Body of pancreas (tissue), 4 donors: ENCODE data around the gene LBH. TPM values are rescaled to one million over a fixed set of nuclear protein-coding genes. Genes with fewer than 3 reads are reported as not detected.

Source experiments
- ATAC-seq: fragments of 150-250 bp; one replicate; pipeline ENCODE4 v1.9.1; 2016
- DNase-seq, 4 donors: peaks; one replicate each; pipeline ENCODE4 v3.0.0-alpha.2; 2019
- H3K27ac ChIP-seq, 4 donors: fragments of 200-600 bp; sonication (generic); 1 replicate in 3 of 4; 2 replicates in 1 of 4; pipeline versions ENCODE4 v1.5.1 to v1.6.1; 2016 to 2019; ENCODE audit warnings: mild to moderate bottlenecking in 1 of 4, mixed read lengths in 1 of 4, moderate library complexity in 1 of 4
- H3K27me3 ChIP-seq, 2 donors: fragments of 200-600 bp; sonication (generic); one replicate each; pipeline ENCODE4 v1.6.0; 2016; ENCODE audit warnings: mild to moderate bottlenecking in 1 of 2
- H3K36me3 ChIP-seq, 2 donors: fragments of 200-600 bp; sonication (generic); replicated peaks in 1 of 2; 2 replicates each; pipeline ENCODE4 v1.5.1; 2016; ENCODE audit warnings: low read depth in 2 of 2; ENCODE audit not compliant: insufficient read depth in 1 of 2
- H3K4me1 ChIP-seq: fragments of 200-600 bp; sonication (generic); one replicate; pipeline ENCODE4 v1.6.0; 2016
- H3K4me3 ChIP-seq, 2 donors: fragments of 200-600 bp; sonication (generic); 1 replicate in 1 of 2; 2 replicates in 1 of 2; pipeline ENCODE4 v1.5.1; 2016 to 2019
- H3K9me3 ChIP-seq, 3 donors: fragments of 200-600 bp; sonication (generic); 1 replicate in 2 of 3; 2 replicates in 1 of 3; pipeline ENCODE4 v1.5.1; 2016
- POLR2A ChIP-seq, 3 donors: fragments of 450-650 bp; IDR thresholded peaks; one replicate each; pipeline ENCODE4 v1.6.1; 2016; ENCODE audit warnings: antibody characterized with exemption in 3 of 3, mild to moderate bottlenecking in 2 of 3
- WGBS, 2 donors: methylation state at CpG; one replicate each; pipeline ENCODE4 v1.1.5; 2017; 5-methylcytosine and 5-hydroxymethylcytosine counted together
- intact Hi-C: fragments of 100-400 bp; cut with DNase I; formaldehyde crosslinking; loops from one replicate; pipeline ENCODE4 v1.15.1; 2023
- total RNA-seq, 2 donors: library from RNA; depleted of rRNA; stranded (reverse); fragments of >200 nt; gene quantifications; one replicate each; pipeline ENCODE4 v1.1.0, GENCODE V29; 2016
- TF ChIP-seq, protein P1 (sequence below), 7 experiments: fragments of 450-650 bp in 4 of 7; fragments of 200-600 bp in 3 of 7; sonication (generic) in 3 of 7; IDR thresholded peaks; one replicate each; pipeline ENCODE4 v1.5.1; 2016 to 2019; ENCODE audit warnings: antibody characterized with exemption in 7 of 7

Gene LBH
- total RNA-seq, 2 donors from 2014 or later, result 10.9 to 23.1 TPM

DNA sequence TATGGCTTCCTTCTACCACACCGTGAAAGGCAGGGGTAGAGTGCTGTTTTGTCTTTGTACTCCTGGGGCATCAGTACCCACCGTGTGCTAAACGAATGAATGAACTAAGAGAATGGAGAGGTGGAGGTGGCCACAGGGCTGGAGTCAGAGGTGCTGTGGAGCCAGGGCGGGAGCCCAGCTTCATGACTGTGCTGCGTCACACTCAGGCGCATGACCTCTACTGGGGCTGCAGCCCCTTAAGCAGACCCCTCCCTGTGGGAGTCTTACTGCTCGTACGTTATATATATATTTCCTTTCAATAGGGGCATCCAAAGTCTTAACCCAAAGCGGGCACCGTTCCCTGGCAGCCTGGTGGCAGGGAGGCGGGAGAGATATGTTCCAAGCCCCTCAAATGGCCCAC is 18.0 kb upstream of the LBH start:
- no peaks in the 10 kb centered on the region for H3K36me3 ChIP-seq
- no peak for TF ChIP-seq POLR2A (IDR thresholded peaks at IDR 0.05)
- TF ChIP-seq, protein P1, sequence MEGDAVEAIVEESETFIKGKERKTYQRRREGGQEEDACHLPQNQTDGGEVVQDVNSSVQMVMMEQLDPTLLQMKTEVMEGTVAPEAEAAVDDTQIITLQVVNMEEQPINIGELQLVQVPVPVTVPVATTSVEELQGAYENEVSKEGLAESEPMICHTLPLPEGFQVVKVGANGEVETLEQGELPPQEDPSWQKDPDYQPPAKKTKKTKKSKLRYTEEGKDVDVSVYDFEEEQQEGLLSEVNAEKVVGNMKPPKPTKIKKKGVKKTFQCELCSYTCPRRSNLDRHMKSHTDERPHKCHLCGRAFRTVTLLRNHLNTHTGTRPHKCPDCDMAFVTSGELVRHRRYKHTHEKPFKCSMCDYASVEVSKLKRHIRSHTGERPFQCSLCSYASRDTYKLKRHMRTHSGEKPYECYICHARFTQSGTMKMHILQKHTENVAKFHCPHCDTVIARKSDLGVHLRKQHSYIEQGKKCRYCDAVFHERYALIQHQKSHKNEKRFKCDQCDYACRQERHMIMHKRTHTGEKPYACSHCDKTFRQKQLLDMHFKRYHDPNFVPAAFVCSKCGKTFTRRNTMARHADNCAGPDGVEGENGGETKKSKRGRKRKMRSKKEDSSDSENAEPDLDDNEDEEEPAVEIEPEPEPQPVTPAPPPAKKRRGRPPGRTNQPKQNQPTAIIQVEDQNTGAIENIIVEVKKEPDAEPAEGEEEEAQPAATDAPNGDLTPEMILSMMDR (IDR thresholded peaks at IDR 0.05), result no peak
- H3K27me3 ChIP-seq, result no peaks in the 10 kb centered on the region
- intact Hi-C loops, result no loop called here
- 92 to 93% methylated on average over 11 of the region's 11 CpGs for WGBS, 2 donors
- no peak overlapping the region for H3K27ac ChIP-seq
- peaks cover 24% of the 10 kb centered on the region for H3K4me1 ChIP-seq
- no peak overlapping the region for H3K4me3 ChIP-seq
- DNase-seq, result no peak
- H3K9me3 ChIP-seq, result no peaks in the 10 kb centered on the region
- no peak for ATAC-seq

DNA sequence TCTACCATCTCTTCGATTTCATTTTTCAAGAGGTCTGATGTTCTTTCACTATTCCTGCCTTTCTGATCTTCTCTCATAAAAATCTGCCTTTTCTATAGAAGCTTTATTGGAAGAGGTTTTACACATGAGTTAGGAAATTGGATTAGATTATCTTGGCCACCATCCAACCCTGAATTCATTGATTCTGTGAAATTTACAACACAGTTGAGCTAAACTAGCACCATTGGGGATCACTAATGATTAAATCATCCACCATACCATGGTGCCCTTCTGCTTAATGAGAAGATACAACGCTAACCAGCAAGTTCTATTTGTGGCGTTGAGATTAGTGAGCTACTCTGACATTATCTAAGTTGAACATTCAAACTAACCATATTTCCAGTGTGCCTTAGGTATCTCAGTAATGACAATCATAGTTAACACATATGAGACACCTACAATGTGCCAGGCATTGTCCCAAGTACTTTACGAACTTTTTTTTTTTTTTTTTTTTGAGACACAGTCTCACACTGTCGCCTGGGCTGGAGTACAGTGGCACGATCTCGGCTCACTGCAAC is 17.3 kb upstream of the LBH start:
- ATAC-seq (no peak), DNase-seq (no peak)
- TF ChIP-seq, protein P1 (IDR thresholded peaks at IDR 0.05), result no peak
- TF ChIP-seq POLR2A (IDR thresholded peaks at IDR 0.05), result no peak
- Histone ChIP-seq H3K4me3 (no peak overlapping the region), H3K4me1 (peaks cover 30% of the 10 kb centered on the region), H3K36me3 (no peaks in the 10 kb centered on the region), H3K27ac (no peak overlapping the region), H3K27me3 (no peaks in the 10 kb centered on the region), H3K9me3 (no peaks in the 10 kb centered on the region)
- WGBS, 2 donors, result 87 to 88% methylated on average over 7 of the region's 7 CpGs
- intact Hi-C loops, result no loop called here

DNA sequence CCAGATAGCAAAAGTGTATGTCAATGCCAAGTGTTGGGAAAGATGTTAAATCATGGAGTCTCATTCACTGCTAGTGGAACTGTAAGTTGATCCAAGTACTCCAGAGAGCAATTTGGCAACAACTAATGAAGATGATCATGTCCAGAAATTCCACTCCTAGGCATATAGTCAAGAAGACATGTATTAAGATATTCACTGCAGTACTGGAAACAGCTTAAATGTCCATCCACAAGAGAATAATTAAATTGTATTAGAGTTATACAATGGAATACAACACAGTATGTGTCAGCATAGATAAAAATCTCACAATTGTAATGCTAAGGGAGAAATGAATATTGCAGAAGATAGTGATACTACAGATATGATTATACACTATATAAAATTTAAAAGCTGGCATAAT is 15.2 kb upstream of the LBH start:
- DNase-seq (no peak), ATAC-seq (no peak)
- Histone ChIP-seq H3K27me3 (no peaks in the 10 kb centered on the region), H3K9me3 (no peaks in the 10 kb centered on the region), H3K36me3 (no peaks in the 10 kb centered on the region), H3K4me3 (no peak overlapping the region), H3K27ac (no peak overlapping the region), H3K4me1 (peaks cover 30% of the 10 kb centered on the region)
- TF ChIP-seq, protein P1 (IDR thresholded peaks at IDR 0.05), result no peak
- no peak for TF ChIP-seq POLR2A (IDR thresholded peaks at IDR 0.05)
- intact Hi-C loops, result no loop called here

DNA sequence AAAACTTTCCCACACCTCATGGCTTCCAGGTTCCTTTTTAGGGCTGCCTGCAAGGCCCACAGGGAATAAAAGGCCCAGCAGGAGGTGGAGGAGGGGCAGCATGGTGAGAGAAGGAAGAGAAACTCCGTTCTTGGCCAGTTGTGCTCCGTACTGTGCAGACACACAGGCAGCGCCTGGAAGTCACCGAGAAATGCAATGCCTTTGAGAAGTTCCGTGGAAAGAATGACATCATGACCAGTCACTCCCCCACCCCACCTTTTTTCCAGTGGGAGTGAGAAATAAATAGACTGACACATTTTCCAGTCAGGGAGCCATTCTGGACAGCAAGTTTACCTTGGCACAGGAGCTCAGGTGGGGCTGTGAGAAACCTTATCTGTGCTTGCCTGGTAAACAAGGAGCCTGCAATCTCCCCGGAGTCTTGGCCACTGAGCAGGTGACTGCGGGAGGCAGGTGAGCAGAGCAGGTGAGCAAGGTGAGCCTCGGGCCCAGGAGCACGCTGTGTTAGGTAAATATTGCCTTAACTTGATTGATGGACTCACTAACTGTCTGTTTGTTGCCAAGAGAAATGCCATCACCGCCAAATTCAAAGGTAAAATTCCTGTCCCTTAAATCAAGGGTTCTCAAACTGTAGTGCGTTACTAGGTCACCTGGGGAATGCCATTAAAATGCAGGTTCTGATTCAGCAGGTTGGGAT is 13.5 kb upstream of the LBH start:
- peak; percentile 92 to 98 (median 95) for DNase-seq
- Histone ChIP-seq H3K27me3 (no peaks in the 10 kb centered on the region), H3K36me3 (no peaks in the 10 kb centered on the region), H3K4me3 (no peak overlapping the region), H3K4me1 (peaks cover 30% of the 10 kb centered on the region), H3K9me3 (no peaks in the 10 kb centered on the region), H3K27ac (peak overlapping the region; percentile 58 to 92 (median 85))
- 6 to 9% methylated on average over 11 of the region's 11 CpGs for WGBS, 2 donors
- peak; percentile 97 for ATAC-seq
- peak in 2 of 3 donors; percentile 82 to 89 for TF ChIP-seq POLR2A (IDR thresholded peaks at IDR 0.05)
- TF ChIP-seq, protein P1 (IDR thresholded peaks at IDR 0.05), result no peak
- intact Hi-C loops, result no loop called here

DNA sequence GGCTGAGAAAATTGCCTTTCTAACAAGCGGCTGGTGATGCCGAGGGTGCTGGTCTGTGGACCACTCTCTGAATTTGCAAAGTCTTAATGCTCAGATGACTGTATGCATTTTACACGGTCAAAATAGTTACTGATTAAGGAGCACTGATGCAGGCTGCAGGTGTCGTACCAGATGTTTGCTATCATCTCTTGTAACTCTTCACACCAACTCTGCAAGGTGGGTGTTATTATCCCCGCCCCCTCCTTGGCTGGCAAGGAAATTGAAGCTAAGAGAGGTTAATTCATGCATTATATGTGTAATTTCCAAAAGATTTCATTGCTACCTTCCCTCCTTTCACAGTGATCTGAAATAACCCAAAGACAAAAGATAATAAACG is 13.0 kb upstream of the LBH start:
- intact Hi-C loops, result no loop called here
- WGBS, 2 donors, result 33 to 43% methylated on average over 6 of the region's 6 CpGs
- TF ChIP-seq, protein P1 (IDR thresholded peaks at IDR 0.05), result no peak
- no peak for TF ChIP-seq POLR2A (IDR thresholded peaks at IDR 0.05)
- no peaks in the 10 kb centered on the region for H3K9me3 ChIP-seq
- peak overlapping the region; percentile 58 to 92 (median 85) for H3K27ac ChIP-seq
- H3K4me1 ChIP-seq, result peaks cover 30% of the 10 kb centered on the region
- H3K36me3 ChIP-seq, result no peaks in the 10 kb centered on the region
- no peaks in the 10 kb centered on the region for H3K27me3 ChIP-seq
- ATAC-seq (no peak), DNase-seq (no peak)
- no peak overlapping the region for H3K4me3 ChIP-seq
